Activated CD4-positive, alpha-beta T cell treated with anti-CD3 and anti-CD28 coated beads, Interleukin-10, Interleukin-2, amounts not matched to agents 100 ng/mL and 50 ng/mL, durations not matched to agents 16 hours and 8 hours (primary cell): ENCODE data around the gene LGALS14.

Experiments
- DNase-seq: peaks from one replicate; pipeline ENCODE4 v3.0.0-alpha.2; 2020

Gene LGALS14

GRCh38 chr19:39752390-39752789 lies 48.1 kb downstream of the LGALS14 start:
- peak; percentile 32 for DNase-seq

GRCh38 chr19:39752795-39753194 lies 48.5 kb downstream of the LGALS14 start:
- no peak for DNase-seq

GRCh38 chr19:39754544-39754943 lies 50.3 kb downstream of the LGALS14 start:
- DNase-seq, result no peak

GRCh38 chr19:39754971-39755370 lies 50.7 kb downstream of the LGALS14 start:
- no peak for DNase-seq
